ENCODE results near the gene SP140L. TPM values are rescaled to one million over a fixed set of nuclear protein-coding genes. Genes with fewer than 3 reads are reported as not detected.
"Not testable (repeated sequence)": the region's sequence is repeated elsewhere in the genome, so short reads cannot be mapped to it uniquely, and the experiment has no call there.

SP140L gene
- total RNA-seq, 4 donors from 2014 or later: 6.5 to 18.6 (median 8.4) TPM

DNA sequence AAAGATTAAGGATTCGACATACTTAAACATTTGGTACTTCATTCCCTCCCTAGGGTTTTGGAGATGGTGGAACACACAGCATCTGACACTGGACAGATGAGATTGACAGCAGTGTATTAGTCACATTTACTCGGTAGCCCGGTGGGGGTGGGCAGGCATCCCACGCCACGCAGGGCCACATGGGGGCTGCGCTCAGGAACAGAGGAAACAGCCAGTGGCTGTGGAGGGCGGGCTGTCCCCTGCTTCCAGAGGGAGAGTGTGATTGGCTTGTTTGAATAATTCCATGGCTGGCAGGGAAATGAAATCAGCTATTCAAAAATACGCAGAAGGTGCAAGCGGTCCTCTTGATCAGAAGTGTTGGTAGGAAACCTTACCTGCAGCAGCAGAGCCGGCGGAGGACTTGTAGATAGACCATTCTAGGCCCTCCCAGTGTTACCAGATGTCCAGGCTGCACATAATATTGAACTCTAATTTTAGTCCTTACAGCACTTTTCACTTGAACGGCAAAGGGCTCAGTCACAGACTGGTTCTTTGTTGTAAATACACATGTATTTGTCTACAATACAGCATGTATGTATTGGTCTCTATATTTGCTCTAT is 18.5 kb upstream of the SP140L start:
- H3K4me3 ChIP-seq (replicated peaks in 1 of 3): no peak overlapping the region
- no peaks in the 10 kb centered on the region for H3K36me3 ChIP-seq
- no peaks in the 10 kb centered on the region for H3K4me1 ChIP-seq
- intact Hi-C loops (cut with DNase I): no loop called here
- no peak for DNase-seq
- H3K9me3 ChIP-seq: no peaks in the 10 kb centered on the region
- 88 to 91% methylated on average over 12 of the region's 12 CpGs for WGBS, 2 donors
- no peaks in the 10 kb centered on the region for H3K27me3 ChIP-seq
- no peak overlapping the region for H3K27ac ChIP-seq
- TF ChIP-seq, protein P1, sequence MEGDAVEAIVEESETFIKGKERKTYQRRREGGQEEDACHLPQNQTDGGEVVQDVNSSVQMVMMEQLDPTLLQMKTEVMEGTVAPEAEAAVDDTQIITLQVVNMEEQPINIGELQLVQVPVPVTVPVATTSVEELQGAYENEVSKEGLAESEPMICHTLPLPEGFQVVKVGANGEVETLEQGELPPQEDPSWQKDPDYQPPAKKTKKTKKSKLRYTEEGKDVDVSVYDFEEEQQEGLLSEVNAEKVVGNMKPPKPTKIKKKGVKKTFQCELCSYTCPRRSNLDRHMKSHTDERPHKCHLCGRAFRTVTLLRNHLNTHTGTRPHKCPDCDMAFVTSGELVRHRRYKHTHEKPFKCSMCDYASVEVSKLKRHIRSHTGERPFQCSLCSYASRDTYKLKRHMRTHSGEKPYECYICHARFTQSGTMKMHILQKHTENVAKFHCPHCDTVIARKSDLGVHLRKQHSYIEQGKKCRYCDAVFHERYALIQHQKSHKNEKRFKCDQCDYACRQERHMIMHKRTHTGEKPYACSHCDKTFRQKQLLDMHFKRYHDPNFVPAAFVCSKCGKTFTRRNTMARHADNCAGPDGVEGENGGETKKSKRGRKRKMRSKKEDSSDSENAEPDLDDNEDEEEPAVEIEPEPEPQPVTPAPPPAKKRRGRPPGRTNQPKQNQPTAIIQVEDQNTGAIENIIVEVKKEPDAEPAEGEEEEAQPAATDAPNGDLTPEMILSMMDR (IDR thresholded peaks at IDR 0.05): no peak
- no peak for TF ChIP-seq POLR2A (IDR thresholded peaks at IDR 0.05)

- H3K9me3 ChIP-seq; H3K4me3 ChIP-seq (replicated peaks in 1 of 3); intact Hi-C loops (cut with DNase I); H3K36me3 ChIP-seq; H3K27me3 ChIP-seq; H3K4me1 ChIP-seq; H3K27ac ChIP-seq; DNase-seq: not testable (repeated sequence)
- 82 to 100% methylated on average over 1 of the region's 5 CpGs for WGBS, 2 donors
These were observed 16.2 kb upstream of the SP140L start for GRCh38 chr2:230310792-230311191.

- H3K27ac ChIP-seq; H3K9me3 ChIP-seq; H3K36me3 ChIP-seq; DNase-seq; H3K27me3 ChIP-seq; intact Hi-C loops (cut with DNase I); H3K4me1 ChIP-seq; H3K4me3 ChIP-seq (replicated peaks in 1 of 3): not testable (repeated sequence)
- WGBS, 2 donors: 70 to 74% methylated on average over 1 of the region's 1 CpG
These were observed 15.4 kb upstream of the SP140L start for GRCh38 chr2:230311634-230312033.

- intact Hi-C loops (cut with DNase I): no loop called here
- 89 to 94% methylated on average over 2 of the region's 2 CpGs for WGBS, 2 donors
- H3K36me3 ChIP-seq: no peaks in the 10 kb centered on the region
- H3K27me3 ChIP-seq: no peaks in the 10 kb centered on the region
- no peak for DNase-seq
- H3K9me3 ChIP-seq: no peaks in the 10 kb centered on the region
- no peak overlapping the region for H3K27ac ChIP-seq
- no peaks in the 10 kb centered on the region for H3K4me1 ChIP-seq
- no peak for TF ChIP-seq POLR2A (IDR thresholded peaks at IDR 0.05)
- TF ChIP-seq, protein P1 (IDR thresholded peaks at IDR 0.05): no peak
- no peak overlapping the region for H3K4me3 ChIP-seq (replicated peaks in 1 of 3)
These were observed 14.4 kb upstream of the SP140L start for GRCh38 chr2:230312638-230313037.

- Histone ChIP-seq H3K36me3 (no peaks in the 10 kb centered on the region), H3K9me3 (no peaks in the 10 kb centered on the region), H3K4me3 (replicated peaks in 1 of 3) (no peak overlapping the region), H3K27me3 (no peaks in the 10 kb centered on the region), H3K4me1 (no peaks in the 10 kb centered on the region), H3K27ac (no peak overlapping the region)
- DNase-seq: no peak
- TF ChIP-seq, protein P1 (IDR thresholded peaks at IDR 0.05): no peak
- TF ChIP-seq POLR2A (IDR thresholded peaks at IDR 0.05): no peak
- WGBS, 2 donors: 100% methylated on average over 2 to 3 of the region's 3 CpGs
- intact Hi-C loops (cut with DNase I): no loop called here
These were observed 9.6 kb upstream of the SP140L start for GRCh38 chr2:230317366-230317765.

GRCh38 chr2:230318190-230319121 is 8.5 kb upstream of the SP140L start:
- no peak overlapping the region for H3K4me3 ChIP-seq (replicated peaks in 1 of 3)
- H3K27me3 ChIP-seq: no peaks in the 10 kb centered on the region
- H3K27ac ChIP-seq: no peak overlapping the region
- intact Hi-C loops (cut with DNase I): no loop called here
- DNase-seq: no peak
- no peak for TF ChIP-seq POLR2A (IDR thresholded peaks at IDR 0.05)
- TF ChIP-seq, protein P1 (IDR thresholded peaks at IDR 0.05): no peak
- no peaks in the 10 kb centered on the region for H3K36me3 ChIP-seq
- no peaks in the 10 kb centered on the region for H3K9me3 ChIP-seq
- WGBS, 2 donors: 68 to 80% methylated on average over 6 of the region's 6 CpGs
- H3K4me1 ChIP-seq: no peaks in the 10 kb centered on the region

All from thyroid gland (tissue), 4 donors.